Transverse colon (tissue), 3 donors: ENCODE results near the gene CLDN14.

Experiments used
- EP300 ChIP-seq: sonication (generic); formaldehyde crosslinking; IDR thresholded peaks from one replicate; pipeline ENCODE4 v1.6.1; 2017; ENCODE audit warnings: antibody characterized with exemption, low read depth
- TF ChIP-seq, protein P1 (sequence below), 5 experiments: fragments of 200-600 bp in 3 of 5; fragments of 450-650 bp in 2 of 5; sonication (generic) in 3 of 5; IDR thresholded peaks; 1 replicate in 2 of 5; 2 replicates in 3 of 5; pipeline ENCODE4 v1.5.1; 2016 to 2017; ENCODE audit warnings: antibody characterized with exemption in 5 of 5, inconsistent platforms in 3 of 5, mild to moderate bottlenecking in 2 of 5, moderate library complexity in 1 of 5

GRCh38 chr21:36459098-36459497 is 20.8 kb downstream of the CLDN14 start:
- TF ChIP-seq, protein P1, sequence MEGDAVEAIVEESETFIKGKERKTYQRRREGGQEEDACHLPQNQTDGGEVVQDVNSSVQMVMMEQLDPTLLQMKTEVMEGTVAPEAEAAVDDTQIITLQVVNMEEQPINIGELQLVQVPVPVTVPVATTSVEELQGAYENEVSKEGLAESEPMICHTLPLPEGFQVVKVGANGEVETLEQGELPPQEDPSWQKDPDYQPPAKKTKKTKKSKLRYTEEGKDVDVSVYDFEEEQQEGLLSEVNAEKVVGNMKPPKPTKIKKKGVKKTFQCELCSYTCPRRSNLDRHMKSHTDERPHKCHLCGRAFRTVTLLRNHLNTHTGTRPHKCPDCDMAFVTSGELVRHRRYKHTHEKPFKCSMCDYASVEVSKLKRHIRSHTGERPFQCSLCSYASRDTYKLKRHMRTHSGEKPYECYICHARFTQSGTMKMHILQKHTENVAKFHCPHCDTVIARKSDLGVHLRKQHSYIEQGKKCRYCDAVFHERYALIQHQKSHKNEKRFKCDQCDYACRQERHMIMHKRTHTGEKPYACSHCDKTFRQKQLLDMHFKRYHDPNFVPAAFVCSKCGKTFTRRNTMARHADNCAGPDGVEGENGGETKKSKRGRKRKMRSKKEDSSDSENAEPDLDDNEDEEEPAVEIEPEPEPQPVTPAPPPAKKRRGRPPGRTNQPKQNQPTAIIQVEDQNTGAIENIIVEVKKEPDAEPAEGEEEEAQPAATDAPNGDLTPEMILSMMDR (IDR thresholded peaks at IDR 0.05): no peak
- no peak for TF ChIP-seq EP300
